WTC11 (cell line): Measurements from ENCODE around the gene ATP2A1. TPM values are rescaled to one million over a fixed set of nuclear protein-coding genes. Genes with fewer than 3 reads are reported as not detected.

Source experiments
- ATAC-seq: fragments of 200-7000 bp; cut with Tn5 transposase; 2 replicates; pipeline ENCODE4 v1.10.0; 2021; ENCODE audit warnings: mild to moderate bottlenecking, moderate library complexity
- CTCF ChIA-PET: fragments of 300-600 bp; sonication (Branson Sonifier 250); formaldehyde crosslinking; loops from one replicate; lab custom pipeline; 2021; ENCODE audit warnings: antibody characterized with exemption; lab: Charles Lee
- POLR2A ChIA-PET: fragments of 350-600 bp; sonication (Branson Sonifier 250); formaldehyde crosslinking; loops from one replicate; lab custom pipeline; 2021; ENCODE audit warnings: antibody characterized with exemption; lab: Charles Lee
- DNase-seq: peaks from one replicate; pipeline ENCODE4 v3.0.0; 2021; ENCODE audit warnings: low spot score
- H3K27ac Mint-ChIP-seq: 2 replicates; pipeline ENCODE4 v1.8.0; 2021; ENCODE audit warnings: mixed read lengths
- H3K27me3 Mint-ChIP-seq: 2 replicates; pipeline ENCODE4 v1.8.0; 2021; ENCODE audit warnings: low read depth, mild to moderate bottlenecking, moderate library complexity, mixed read lengths
- H3K36me3 Mint-ChIP-seq: 2 replicates; pipeline ENCODE4 v1.8.0; 2021; ENCODE audit warnings: mixed read lengths
- H3K4me1 Mint-ChIP-seq: 2 replicates; pipeline ENCODE4 v1.8.0; 2022; ENCODE audit warnings: mixed read lengths
- H3K4me3 Mint-ChIP-seq: 2 replicates; pipeline ENCODE4 v1.8.0; 2021; ENCODE audit warnings: mild to moderate bottlenecking, moderate library complexity, mixed read lengths
- H3K9me3 Mint-ChIP-seq: 2 replicates; pipeline ENCODE4 v1.8.0; 2021; ENCODE audit warnings: mixed read lengths
- ARID4B ChIP-seq: sonication (generic); formaldehyde crosslinking; IDR thresholded peaks from 2 replicates; pipeline ENCODE4 v1.8.0; 2023; ENCODE audit warnings: missing genetic modification reagents, mild to moderate bottlenecking, borderline replicate concordance
- ATF2 ChIP-seq: sonication (generic); formaldehyde crosslinking; IDR thresholded peaks from 2 replicates; pipeline ENCODE4 v1.8.1; 2022; ENCODE audit warnings: low read depth, missing genetic modification reagents, borderline replicate concordance
- E2F5 ChIP-seq: sonication (generic); formaldehyde crosslinking; IDR thresholded peaks from 2 replicates; pipeline ENCODE4 v1.8.1; 2022; ENCODE audit warnings: mild to moderate bottlenecking, moderate library complexity, missing genetic modification reagents
- ETV6 ChIP-seq: sonication (generic); formaldehyde crosslinking; IDR thresholded peaks from 2 replicates; pipeline ENCODE4 v1.8.1; 2022; ENCODE audit warnings: mild to moderate bottlenecking, missing genetic modification reagents
- FOXJ3 ChIP-seq: sonication (generic); formaldehyde crosslinking; IDR thresholded peaks from 2 replicates; pipeline ENCODE4 v1.9.0; 2021; ENCODE audit warnings: missing genetic modification reagents, mild to moderate bottlenecking, borderline replicate concordance
- FOXK1 ChIP-seq: sonication (generic); formaldehyde crosslinking; IDR thresholded peaks from 2 replicates; pipeline ENCODE4 v1.8.0; 2022; ENCODE audit warnings: mild to moderate bottlenecking, moderate library complexity, missing genetic modification reagents
- FOXP1 ChIP-seq: sonication (generic); formaldehyde crosslinking; IDR thresholded peaks from 2 replicates; pipeline ENCODE4 v1.8.0; 2022; ENCODE audit warnings: missing genetic modification reagents, mild to moderate bottlenecking, moderate library complexity, borderline replicate concordance
- JAZF1 ChIP-seq: fragments of 250-450 bp; sonication (Bioruptor Pico); IDR thresholded peaks from 2 replicates; pipeline ENCODE4 v1.9.0; 2021; ENCODE audit warnings: moderate library complexity, mild to moderate bottlenecking, inconsistent platforms
- KAT7 ChIP-seq: sonication (generic); formaldehyde crosslinking; IDR thresholded peaks from 2 replicates; pipeline ENCODE4 v1.8.1; 2023; ENCODE audit warnings: missing genetic modification reagents, mild to moderate bottlenecking, borderline replicate concordance
- NFE2L1 ChIP-seq: sonication (generic); formaldehyde crosslinking; IDR thresholded peaks from 2 replicates; pipeline ENCODE4 v1.8.1; 2023; ENCODE audit warnings: missing genetic modification reagents
- NFYB ChIP-seq: sonication (generic); formaldehyde crosslinking; conservative IDR thresholded peaks from 2 replicates; pipeline ENCODE4 v1.8.0; 2022; ENCODE audit warnings: low read depth, missing genetic modification reagents
- OVOL2 ChIP-seq: fragments of 250-450 bp; sonication (Bioruptor Pico); IDR thresholded peaks from 2 replicates; pipeline ENCODE4 v1.9.0; 2021; ENCODE audit warnings: mild to moderate bottlenecking, borderline replicate concordance
- TEAD1 ChIP-seq: sonication (generic); formaldehyde crosslinking; IDR thresholded peaks from 2 replicates; pipeline ENCODE4 v1.8.0; 2022; ENCODE audit warnings: mild to moderate bottlenecking, missing genetic modification reagents
- ZBTB43 ChIP-seq: sonication (generic); formaldehyde crosslinking; IDR thresholded peaks from 2 replicates; pipeline ENCODE4 v1.8.1; 2023; ENCODE audit warnings: mild to moderate bottlenecking, missing genetic modification reagents
- ZNF121 ChIP-seq: sonication (generic); formaldehyde crosslinking; IDR thresholded peaks from 2 replicates; pipeline ENCODE4 v1.8.0; 2023; ENCODE audit warnings: missing genetic modification reagents
- ZNF532 ChIP-seq: fragments of 250-450 bp; sonication (Bioruptor Pico); IDR thresholded peaks from 2 replicates; pipeline ENCODE4 v1.9.0; 2021; ENCODE audit warnings: mild to moderate bottlenecking, borderline replicate concordance
- total RNA-seq: library from RNA; stranded (reverse); gene quantifications from 3 replicates; pipeline ENCODE4 v1.2.3, GENCODE V29; 2021

Gene ATP2A1
- total RNA-seq, 1 experiment from 2014 or later, result 6.4 TPM

GRCh38 chr16:28943281-28943680 is 65.0 kb downstream of the ATP2A1 start:
- no peak overlapping the region for H3K4me3 Mint-ChIP-seq
- CTCF ChIA-PET, result interaction anchor here (0.5 kb wide), 1 partner anchor 83 kb away, joined by 3 read pairs; no protein-coding TSS in a partner anchor

GRCh38 chr16:28946681-28947080 is 68.4 kb downstream of the ATP2A1 start:
- H3K9me3 Mint-ChIP-seq, result no peaks in the 10 kb centered on the region
- TF ChIP-seq ETV6 (no peak), ZNF121 (CRISPR knock-in tag) (peak; percentile 92), ATF2 (CRISPR knock-in tag) (no peak), KAT7 (CRISPR knock-in tag) (no peak), FOXK1 (no peak), TEAD1 (CRISPR knock-in tag) (no peak)
- CTCF ChIA-PET, result interaction anchor here (3.0 kb wide), 1 partner anchor 10 kb away, joined by 37 read pairs; no protein-coding TSS in a partner anchor
- H3K36me3 Mint-ChIP-seq, result peaks cover 3% of the 10 kb centered on the region; the same call in 1 of the 2 replicates
- POLR2A ChIA-PET, result no interaction called here
- DNase-seq (no peak), ATAC-seq (no peak)
- H3K27ac Mint-ChIP-seq, result no peak overlapping the region
- H3K27me3 Mint-ChIP-seq, result peaks cover 2% of the 10 kb centered on the region; the same call in 1 of the 2 replicates
- H3K4me3 Mint-ChIP-seq, result no peak overlapping the region
- peaks cover 11% of the 10 kb centered on the region for H3K4me1 Mint-ChIP-seq

More at GRCh38 chr16:28943281-28943680, 65.0 kb downstream of the ATP2A1 start:
- DNase-seq (no peak), ATAC-seq (no peak)
- H3K4me1 Mint-ChIP-seq, result peaks cover 8% of the 10 kb centered on the region
- no peak overlapping the region for H3K27ac Mint-ChIP-seq
- H3K27me3 Mint-ChIP-seq, result peaks cover 6% of the 10 kb centered on the region
- POLR2A ChIA-PET, result no interaction called here
- H3K9me3 Mint-ChIP-seq, result no peaks in the 10 kb centered on the region
- no peaks in the 10 kb centered on the region for H3K36me3 Mint-ChIP-seq
- TF ChIP-seq FOXP1 (no peak), ZNF532 (no peak), FOXJ3 (CRISPR knock-in tag) (no peak), ATF2 (CRISPR knock-in tag) (no peak), JAZF1 (no peak), NFYB (CRISPR knock-in tag) (no peak)
- TF ChIP-seq, all 79 proteins: peak for 0

- ATAC-seq (peak; percentile 98), DNase-seq (peak; percentile 99)
- peak within 1 kb of the TSS; percentile 96 for H3K27ac Mint-ChIP-seq
- H3K36me3 Mint-ChIP-seq, result peaks cover 38% of the 10 kb centered on the region
- ChIA-PET POLR2A (interaction anchor here (1.0 kb wide), 1 partner anchor 88 kb away, joined by 3 read pairs; no protein-coding TSS in a partner anchor), CTCF (interaction anchor here (0.6 to 2.3 kb wide), 12 partner anchors 10 to 907 kb away, joined by 3 to 12 read pairs (median 4); partner anchors contain the start of genes SPNS1 and TUFM)
- peaks cover 12% of the 10 kb centered on the region for H3K4me1 Mint-ChIP-seq
- no peaks in the 10 kb centered on the region for H3K9me3 Mint-ChIP-seq
- H3K27me3 Mint-ChIP-seq, result peaks cover 2% of the 10 kb centered on the region; the same call in 1 of the 2 replicates
- H3K4me3 Mint-ChIP-seq, result peak within 1 kb of the TSS; percentile 94
- TF ChIP-seq OVOL2, result no peak
- TF ChIP-seq E2F5 (CRISPR knock-in tag), result peak; percentile 62; the same call in 1 of the 2 replicates
- peak; percentile 37; the same call in 1 of the 2 replicates for TF ChIP-seq NFE2L1 (CRISPR knock-in tag)
- TF ChIP-seq ARID4B (CRISPR knock-in tag), result peak; percentile 20; the same call in 1 of the 2 replicates
- no peak for TF ChIP-seq ZBTB43
Measured at GRCh38 chr16:28950648-28951409, 72.5 kb downstream of the ATP2A1 start, which contains the start of gene NFATC2IP. NFATC2IP (plus strand) TSS chr16:28950937; CDS start chr16:28951012, 75 bp downstream.
